Measurements from ENCODE around the gene B4GALT1.

- TF ChIP-seq, protein P1, sequence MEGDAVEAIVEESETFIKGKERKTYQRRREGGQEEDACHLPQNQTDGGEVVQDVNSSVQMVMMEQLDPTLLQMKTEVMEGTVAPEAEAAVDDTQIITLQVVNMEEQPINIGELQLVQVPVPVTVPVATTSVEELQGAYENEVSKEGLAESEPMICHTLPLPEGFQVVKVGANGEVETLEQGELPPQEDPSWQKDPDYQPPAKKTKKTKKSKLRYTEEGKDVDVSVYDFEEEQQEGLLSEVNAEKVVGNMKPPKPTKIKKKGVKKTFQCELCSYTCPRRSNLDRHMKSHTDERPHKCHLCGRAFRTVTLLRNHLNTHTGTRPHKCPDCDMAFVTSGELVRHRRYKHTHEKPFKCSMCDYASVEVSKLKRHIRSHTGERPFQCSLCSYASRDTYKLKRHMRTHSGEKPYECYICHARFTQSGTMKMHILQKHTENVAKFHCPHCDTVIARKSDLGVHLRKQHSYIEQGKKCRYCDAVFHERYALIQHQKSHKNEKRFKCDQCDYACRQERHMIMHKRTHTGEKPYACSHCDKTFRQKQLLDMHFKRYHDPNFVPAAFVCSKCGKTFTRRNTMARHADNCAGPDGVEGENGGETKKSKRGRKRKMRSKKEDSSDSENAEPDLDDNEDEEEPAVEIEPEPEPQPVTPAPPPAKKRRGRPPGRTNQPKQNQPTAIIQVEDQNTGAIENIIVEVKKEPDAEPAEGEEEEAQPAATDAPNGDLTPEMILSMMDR (IDR thresholded peaks at IDR 0.05), result no peak
- TF ChIP-seq GRHL2 (CRISPR knock-in tag; IDR thresholded peaks at IDR 0.05; ENCODE audit: insufficient replicate concordance, severe bottlenecking), result no peak
- no peak for TF ChIP-seq TCF7 (CRISPR knock-in tag; IDR thresholded peaks at IDR 0.05; ENCODE audit: low read depth)
- TF ChIP-seq ZNF232 (CRISPR knock-in tag; IDR thresholded peaks at IDR 0.05), result no peak
- no peak for TF ChIP-seq E2F4 (CRISPR knock-in tag; IDR thresholded peaks at IDR 0.05; ENCODE audit: borderline replicate concordance, low read depth)
- TF ChIP-seq, protein P2, sequence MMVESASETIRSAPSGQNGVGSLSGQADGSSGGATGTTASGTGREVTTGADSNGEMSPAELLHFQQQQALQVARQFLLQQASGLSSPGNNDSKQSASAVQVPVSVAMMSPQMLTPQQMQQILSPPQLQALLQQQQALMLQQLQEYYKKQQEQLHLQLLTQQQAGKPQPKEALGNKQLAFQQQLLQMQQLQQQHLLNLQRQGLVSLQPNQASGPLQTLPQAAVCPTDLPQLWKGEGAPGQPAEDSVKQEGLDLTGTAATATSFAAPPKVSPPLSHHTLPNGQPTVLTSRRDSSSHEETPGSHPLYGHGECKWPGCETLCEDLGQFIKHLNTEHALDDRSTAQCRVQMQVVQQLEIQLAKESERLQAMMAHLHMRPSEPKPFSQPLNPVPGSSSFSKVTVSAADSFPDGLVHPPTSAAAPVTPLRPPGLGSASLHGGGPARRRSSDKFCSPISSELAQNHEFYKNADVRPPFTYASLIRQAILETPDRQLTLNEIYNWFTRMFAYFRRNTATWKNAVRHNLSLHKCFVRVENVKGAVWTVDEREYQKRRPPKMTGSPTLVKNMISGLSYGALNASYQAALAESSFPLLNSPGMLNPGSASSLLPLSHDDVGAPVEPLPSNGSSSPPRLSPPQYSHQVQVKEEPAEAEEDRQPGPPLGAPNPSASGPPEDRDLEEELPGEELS (CRISPR knock-in tag; IDR thresholded peaks at IDR 0.05), result no peak
- no peak for TF ChIP-seq MLX (CRISPR knock-in tag; IDR thresholded peaks at IDR 0.05)
- no peak for TF ChIP-seq CREB1 (CRISPR knock-in tag; IDR thresholded peaks at IDR 0.05)
- TF ChIP-seq ELF4 (CRISPR knock-in tag; IDR thresholded peaks at IDR 0.05; ENCODE audit: low read depth), result no peak
- TF ChIP-seq, protein P3, sequence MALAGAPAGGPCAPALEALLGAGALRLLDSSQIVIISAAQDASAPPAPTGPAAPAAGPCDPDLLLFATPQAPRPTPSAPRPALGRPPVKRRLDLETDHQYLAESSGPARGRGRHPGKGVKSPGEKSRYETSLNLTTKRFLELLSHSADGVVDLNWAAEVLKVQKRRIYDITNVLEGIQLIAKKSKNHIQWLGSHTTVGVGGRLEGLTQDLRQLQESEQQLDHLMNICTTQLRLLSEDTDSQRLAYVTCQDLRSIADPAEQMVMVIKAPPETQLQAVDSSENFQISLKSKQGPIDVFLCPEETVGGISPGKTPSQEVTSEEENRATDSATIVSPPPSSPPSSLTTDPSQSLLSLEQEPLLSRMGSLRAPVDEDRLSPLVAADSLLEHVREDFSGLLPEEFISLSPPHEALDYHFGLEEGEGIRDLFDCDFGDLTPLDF (CRISPR knock-in tag; IDR thresholded peaks at IDR 0.05), result no peak
- TF ChIP-seq CREM (CRISPR knock-in tag; IDR thresholded peaks at IDR 0.05), result no peak
- TF ChIP-seq RELA (CRISPR knock-in tag; IDR thresholded peaks at IDR 0.05; ENCODE audit: borderline replicate concordance), result no peak
Measured at GRCh38 chr9:33109097-33109496, 58.0 kb downstream of the B4GALT1 start.

Data from WTC11 (cell line).